GM12878 (cell line): ENCODE results near the gene TMEM132D. TPM values are rescaled to one million over a fixed set of nuclear protein-coding genes. Genes with fewer than 3 reads are reported as not detected.

ENCODE experiments used
- ATAC-seq: fragments of 200-7000 bp; cut with Tn5 transposase; 3 replicates; pipeline ENCODE4 v1.9.1; 2020; ENCODE audit warnings: mild to moderate bottlenecking, moderate library complexity
- BruUV-seq: library from RNA; stranded (reverse); fragments of 400-500 nt; replicated peaks from 2 replicates; lab custom pipeline; 2021; lab: Mats Ljungman, UMichigan
- CTCF ChIA-PET: fragments of 300-600 bp; sonication (Branson Sonifier 250); formaldehyde crosslinking; extraction: SDS; loops from one replicate; lab custom pipeline; 2021; ENCODE audit warnings: inconsistent platforms; lab: Yijun Ruan, JAX
- POLR2A ChIA-PET: fragments of 350-600 bp; formaldehyde crosslinking; extraction: SDS; loops from one replicate; lab custom pipeline; 2021; ENCODE audit warnings: inconsistent platforms; lab: Charles Lee
- RAD21 ChIA-PET: fragments of 300-600 bp; sonication (Branson Sonifier 250); formaldehyde crosslinking; loops from one replicate; lab custom pipeline; 2023; ENCODE audit warnings: antibody characterized with exemption; ENCODE audit not compliant: unreplicated experiment; lab: Charles Lee
- SMC1A ChIA-PET: fragments of 300-600 bp; sonication (Branson Sonifier 250); formaldehyde crosslinking; loops from one replicate; lab custom pipeline; 2023; ENCODE audit not compliant: unreplicated experiment, uncharacterized antibody; lab: Charles Lee
- DNase-seq: peaks from one replicate; pipeline ENCODE4 v3.0.0-alpha.2; 2011; ENCODE audit warnings: low read depth, low spot score
- FAIRE-seq: peaks from 3 replicates; lab custom pipeline; 2011; peaks lifted over from hg19 to GRCh38; lab: Jason Lieb, UNC
- H2AFZ ChIP-seq: 2 replicates; pipeline ENCODE4 v1.6.0; 2011; ENCODE audit warnings: low read depth, low read length, control low read depth; ENCODE audit not compliant: control insufficient read depth
- H3K27ac ChIP-seq: 2 replicates; pipeline ENCODE4 v1.5.1; 2011; ENCODE audit warnings: control low read depth; ENCODE audit not compliant: control insufficient read depth, insufficient read depth
- H3K27me3 ChIP-seq, 2 experiments: replicated peaks in 1 of 2; 2 replicates each; pipeline versions ENCODE4 v1.6.0 to v1.6.1; 2011; ENCODE audit warnings: low read length in 1 of 2; ENCODE audit not compliant: control insufficient read depth in 2 of 2, insufficient read depth in 2 of 2
- H3K36me3 ChIP-seq, 2 experiments: 2 replicates each; pipeline ENCODE4 v1.5.1; 2011; ENCODE audit warnings: low read length in 1 of 2; ENCODE audit not compliant: control insufficient read depth in 2 of 2, insufficient read depth in 2 of 2
- H3K4me1 ChIP-seq: 2 replicates; pipeline ENCODE4 v1.6.1; 2011; ENCODE audit warnings: mild to moderate bottlenecking, low read length, moderate library complexity, mixed read lengths; ENCODE audit not compliant: control insufficient read depth, insufficient read depth
- H3K4me2 ChIP-seq: 2 replicates; pipeline ENCODE4 v1.6.0; 2011; ENCODE audit warnings: control low read depth; ENCODE audit not compliant: control insufficient read depth, insufficient read depth
- H3K4me3 ChIP-seq: fragments of 200-600 bp; sonication (generic); 2 replicates; pipeline ENCODE4 v1.5.1; 2016
- H3K79me2 ChIP-seq: 2 replicates; pipeline ENCODE4 v1.6.0; 2011; ENCODE audit warnings: low read length; ENCODE audit not compliant: control insufficient read depth, insufficient read depth
- H3K9ac ChIP-seq: 2 replicates; pipeline ENCODE4 v1.8.0; 2011; ENCODE audit warnings: low read length, control low read depth, mixed read lengths; ENCODE audit not compliant: control insufficient read depth, insufficient read depth
- H3K9me3 ChIP-seq: replicated peaks from 3 replicates; pipeline ENCODE4 v1.5.1; 2011; ENCODE audit warnings: mild to moderate bottlenecking, low read length; ENCODE audit not compliant: control insufficient read depth, insufficient read depth
- H4K20me1 ChIP-seq: 2 replicates; pipeline ENCODE4 v1.6.0; 2011; ENCODE audit not compliant: control insufficient read depth, insufficient read depth
- EZH2 ChIP-seq: IDR thresholded peaks from 2 replicates; pipeline ENCODE4 v1.6.1; 2012; ENCODE audit warnings: low read depth, mild to moderate bottlenecking, control low read depth, inconsistent platforms, low read length, borderline replicate concordance; ENCODE audit not compliant: control insufficient read depth
- PRDM15 ChIP-seq: fragments of 450-650 bp; formaldehyde crosslinking; IDR thresholded peaks from 2 replicates; pipeline ENCODE4 v1.4.0; 2020; ENCODE audit warnings: mild to moderate bottlenecking, moderate library complexity
- WGBS: methylation state at CpG from one replicate; pipeline ENCODE4 v1.1.6; 2016; ENCODE audit warnings: low lambda C conversion rate; ENCODE audit not compliant: insufficient replicate concordance, insufficient coverage; ENCODE audit errors: missing lambda C conversion rate; 5-methylcytosine and 5-hydroxymethylcytosine counted together
- in situ Hi-C: fragments of 300-500 bp; cut with MboI; formaldehyde crosslinking; loops from 9 replicates; pipeline ENCODE4 v1.14.3; 2018; ENCODE audit warnings: mixed read lengths
- intact Hi-C: fragments of 100-400 bp; cut with micrococcal nuclease; formaldehyde crosslinking; loops from one replicate; pipeline ENCODE4 v1.14.2; 2022; ENCODE audit not compliant: unreplicated experiment
- polyA plus RNA-seq, 11 experiments: library from polyadenylated mRNA; depleted of rRNA in 4 of 11; unstranded in 6 of 11; stranded (reverse) in 5 of 11; fragments of >200 nt; fragmentation: Nextera tagmentation in 4 of 11; fragmentation: Illumina TruSeq in 1 of 11; extraction: Ambion mirVana in 4 of 11; extraction: Trizol in 1 of 11; gene quantifications; 1 replicate in 1 of 11; 2 replicates in 10 of 11; pipeline versions ENCODE4 v1.2.1 to v1.2.3, GENCODE V29; 2011 to 2016; ENCODE audit warnings: inconsistent platforms in 2 of 11, missing spikeins in 2 of 11, low read depth in 1 of 11
- total RNA-seq, 4 experiments: library from RNA; depleted of rRNA in 3 of 4; stranded (reverse); fragments of >200 nt in 3 of 4; fragmentation: Illumina TruSeq in 1 of 4; extraction: Trizol in 1 of 4; gene quantifications; 2 replicates each; pipeline versions ENCODE4 v1.2.1 to v1.2.3, GENCODE V29; 2013 to 2021
- TF ChIP-seq, protein P1 (sequence below): fragments of 450-650 bp; IDR thresholded peaks from 2 replicates; pipeline ENCODE4 v1.6.1; 2017; ENCODE audit warnings: antibody characterized with exemption, mild to moderate bottlenecking, moderate library complexity

TMEM132D gene
- total and polyA plus RNA-seq, 10 of the 15 experiments (the other 5 are each of a cell fraction or from before 2014, with no cell fraction given) = under 0.01 to 0.12 (median 0.02) TPM; not detected in 3

DNA sequence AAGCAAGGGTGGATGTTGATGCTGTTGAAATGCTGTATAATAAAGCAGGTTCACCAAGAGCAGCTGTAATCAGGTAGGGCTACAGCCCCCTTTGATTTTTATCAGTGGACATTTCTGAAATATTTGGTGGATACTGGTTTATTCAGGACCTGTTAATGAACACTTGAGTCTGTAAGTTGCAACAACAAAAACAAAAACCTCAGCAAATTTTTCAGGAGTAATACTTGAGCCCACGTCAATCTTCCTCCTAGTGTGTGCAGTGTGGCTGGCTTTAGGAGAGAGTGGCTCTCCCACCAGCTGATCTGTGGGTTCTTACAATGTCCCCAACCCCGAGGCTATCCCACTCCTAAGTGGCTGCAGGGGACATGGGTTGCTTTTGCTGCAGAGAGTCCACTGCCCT, 702.8 kb downstream of the TMEM132D start:
- Histone ChIP-seq H3K4me3 (no peak overlapping the region), H3K9ac (no peak overlapping the region), H3K4me2 (no peak overlapping the region), H3K79me2 (no peaks in the 10 kb centered on the region), H3K9me3 (no peaks in the 10 kb centered on the region), H2AFZ (no peak overlapping the region), H3K27ac (no peak overlapping the region), H3K36me3 (no peaks in the 10 kb centered on the region), H4K20me1 (no peaks in the 10 kb centered on the region), H3K27me3 (no peaks in the 10 kb centered on the region), H3K4me1 (no peaks in the 10 kb centered on the region)
- CTCF ChIA-PET = no interaction called here
- RAD21 ChIA-PET = no interaction called here
- intact Hi-C loops (no loop called here), in situ Hi-C loops (no loop called here)
- no TSS peak for BruUV-seq
- POLR2A ChIA-PET = no interaction called here
- TF ChIP-seq EZH2 = no peak
- TF ChIP-seq PRDM15 (CRISPR knock-in tag) = no peak
- DNase-seq (no peak), FAIRE-seq (no peak), ATAC-seq (no peak)
- SMC1A ChIA-PET = interaction anchor here (1.1 kb wide), 1 partner anchor 9 kb away, joined by 3 read pairs; no protein-coding TSS in a partner anchor
- WGBS = 17% methylated on average over 2 of the region's 2 CpGs

DNA sequence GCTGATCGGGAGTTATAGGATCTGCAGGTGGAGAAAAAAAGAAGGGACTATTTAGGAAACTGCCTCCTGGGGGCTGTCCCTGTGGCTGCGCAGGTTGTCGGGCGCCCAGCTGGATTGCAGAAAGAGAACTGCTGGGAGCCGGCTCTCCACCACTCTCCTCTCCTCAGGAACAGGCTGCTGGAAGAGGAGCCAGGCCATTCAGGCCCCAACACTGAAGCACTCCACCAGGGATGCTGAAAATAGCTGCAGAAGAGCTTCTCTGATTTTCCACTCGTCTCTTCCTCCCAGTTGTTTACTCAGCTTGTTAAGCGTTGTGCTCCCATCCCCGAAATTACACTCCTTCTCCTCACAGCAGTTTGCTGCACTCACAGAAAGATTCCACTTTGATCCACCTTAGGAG, 703.2 kb downstream of the TMEM132D start:
- Histone ChIP-seq H3K36me3 (no peaks in the 10 kb centered on the region), H2AFZ (no peak overlapping the region), H3K9me3 (no peaks in the 10 kb centered on the region), H3K4me1 (no peaks in the 10 kb centered on the region), H3K9ac (no peak overlapping the region), H3K79me2 (no peaks in the 10 kb centered on the region), H3K4me3 (no peak overlapping the region)
- FAIRE-seq (no peak), ATAC-seq (no peak), DNase-seq (no peak)
- RAD21 ChIA-PET = no interaction called here
- intact Hi-C loops (no loop called here), in situ Hi-C loops (no loop called here)
- POLR2A ChIA-PET = no interaction called here
- BruUV-seq = no TSS peak
- SMC1A ChIA-PET = interaction anchor here (1.1 kb wide), 1 partner anchor 9 kb away, joined by 3 read pairs; no protein-coding TSS in a partner anchor
- TF ChIP-seq, protein P1, sequence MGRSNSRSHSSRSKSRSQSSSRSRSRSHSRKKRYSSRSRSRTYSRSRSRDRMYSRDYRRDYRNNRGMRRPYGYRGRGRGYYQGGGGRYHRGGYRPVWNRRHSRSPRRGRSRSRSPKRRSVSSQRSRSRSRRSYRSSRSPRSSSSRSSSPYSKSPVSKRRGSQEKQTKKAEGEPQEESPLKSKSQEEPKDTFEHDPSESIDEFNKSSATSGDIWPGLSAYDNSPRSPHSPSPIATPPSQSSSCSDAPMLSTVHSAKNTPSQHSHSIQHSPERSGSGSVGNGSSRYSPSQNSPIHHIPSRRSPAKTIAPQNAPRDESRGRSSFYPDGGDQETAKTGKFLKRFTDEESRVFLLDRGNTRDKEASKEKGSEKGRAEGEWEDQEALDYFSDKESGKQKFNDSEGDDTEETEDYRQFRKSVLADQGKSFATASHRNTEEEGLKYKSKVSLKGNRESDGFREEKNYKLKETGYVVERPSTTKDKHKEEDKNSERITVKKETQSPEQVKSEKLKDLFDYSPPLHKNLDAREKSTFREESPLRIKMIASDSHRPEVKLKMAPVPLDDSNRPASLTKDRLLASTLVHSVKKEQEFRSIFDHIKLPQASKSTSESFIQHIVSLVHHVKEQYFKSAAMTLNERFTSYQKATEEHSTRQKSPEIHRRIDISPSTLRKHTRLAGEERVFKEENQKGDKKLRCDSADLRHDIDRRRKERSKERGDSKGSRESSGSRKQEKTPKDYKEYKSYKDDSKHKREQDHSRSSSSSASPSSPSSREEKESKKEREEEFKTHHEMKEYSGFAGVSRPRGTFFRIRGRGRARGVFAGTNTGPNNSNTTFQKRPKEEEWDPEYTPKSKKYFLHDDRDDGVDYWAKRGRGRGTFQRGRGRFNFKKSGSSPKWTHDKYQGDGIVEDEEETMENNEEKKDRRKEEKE = no peak
- TF ChIP-seq, all 136 proteins: peak for 0
- Histone ChIP-seq H3K27ac (no peak overlapping the region), H4K20me1 (no peaks in the 10 kb centered on the region), H3K27me3 (no peaks in the 10 kb centered on the region), H3K4me2 (no peak overlapping the region)
- WGBS = 65% methylated on average over 8 of the region's 8 CpGs
- CTCF ChIA-PET = interaction anchor here (0.6 kb wide), 1 partner anchor 557 kb away, joined by 3 read pairs; no protein-coding TSS in a partner anchor
